Keratinocyte (primary cell): ENCODE results near the gene CTNNA3. TPM values are rescaled to one million over a fixed set of nuclear protein-coding genes. Genes with fewer than 3 reads are reported as not detected.

ENCODE experiments used
- DNase-seq: peaks from one replicate; pipeline ENCODE4 v3.0.0-alpha.2; 2011; ENCODE audit warnings: low read depth, missing footprints, low spot score
- FAIRE-seq: peaks from 2 replicates; lab custom pipeline; 2011; peaks lifted over from hg19 to GRCh38; lab: Jason Lieb, UNC
- H2AFZ ChIP-seq: 2 replicates; pipeline ENCODE4 v1.6.0; 2012; ENCODE audit warnings: low read length, control low read depth, inconsistent platforms; ENCODE audit not compliant: control insufficient read depth
- H3K27ac ChIP-seq: 2 replicates; pipeline ENCODE4 v1.5.1; 2011; ENCODE audit warnings: low read length; ENCODE audit not compliant: control insufficient read depth, insufficient read depth
- H3K27me3 ChIP-seq: 3 replicates; pipeline ENCODE4 v1.6.0; 2011; ENCODE audit warnings: low read length; ENCODE audit not compliant: control insufficient read depth, insufficient read depth; ENCODE audit errors: extremely low read depth
- H3K36me3 ChIP-seq, 2 experiments: 2 replicates in 1 of 2; 3 replicates in 1 of 2; pipeline ENCODE4 v1.5.1; 2011; ENCODE audit warnings: low read length in 2 of 2, mild to moderate bottlenecking in 1 of 2; ENCODE audit not compliant: control insufficient read depth in 2 of 2, insufficient read depth in 2 of 2; ENCODE audit errors: extremely low read depth in 1 of 2
- H3K4me1 ChIP-seq: 3 replicates; pipeline ENCODE4 v1.5.1; 2011; ENCODE audit warnings: low read length; ENCODE audit not compliant: control insufficient read depth, insufficient read depth; ENCODE audit errors: extremely low read depth
- H3K4me2 ChIP-seq: 3 replicates; pipeline ENCODE4 v1.6.0; 2011; ENCODE audit warnings: low read depth, low read length; ENCODE audit not compliant: control insufficient read depth, insufficient read depth; ENCODE audit errors: extremely low read depth
- H3K4me3 ChIP-seq, 3 experiments: fragments of 200-600 bp in 1 of 3; sonication (generic) in 1 of 3; 2 replicates in 2 of 3; 3 replicates in 1 of 3; pipeline ENCODE4 v1.5.1; 2011 to 2016; ENCODE audit warnings: low read length in 3 of 3, mild to moderate bottlenecking in 3 of 3, control low read depth in 2 of 3, inconsistent platforms in 1 of 3, low read depth in 1 of 3, mixed read lengths in 1 of 3, mixed run types in 1 of 3, moderate library complexity in 1 of 3; ENCODE audit not compliant: control insufficient read depth in 2 of 3, insufficient read depth in 2 of 3; ENCODE audit errors: extremely low read depth in 1 of 3
- H3K79me2 ChIP-seq: 2 replicates; pipeline ENCODE4 v1.6.0; 2012; ENCODE audit warnings: low read length; ENCODE audit not compliant: control insufficient read depth, insufficient read depth
- H3K9ac ChIP-seq: 3 replicates; pipeline ENCODE4 v1.6.0; 2011; ENCODE audit warnings: low read length; ENCODE audit not compliant: control insufficient read depth, insufficient read depth; ENCODE audit errors: extremely low read depth
- H3K9me1 ChIP-seq: 3 replicates; pipeline ENCODE4 v1.6.0; 2011; ENCODE audit warnings: low read length; ENCODE audit not compliant: control insufficient read depth, insufficient read depth; ENCODE audit errors: extremely low read depth
- H3K9me3 ChIP-seq: 2 replicates; pipeline ENCODE4 v1.5.1; 2012; ENCODE audit warnings: low read depth, low read length; ENCODE audit not compliant: control insufficient read depth
- H4K20me1 ChIP-seq: 3 replicates; pipeline ENCODE4 v1.6.0; 2011; ENCODE audit warnings: low read length; ENCODE audit not compliant: control insufficient read depth, insufficient read depth; ENCODE audit errors: extremely low read depth
- EZH2 ChIP-seq: IDR thresholded peaks from one replicate; pipeline ENCODE4 v1.6.1; 2012; ENCODE audit warnings: inconsistent platforms, mild to moderate bottlenecking, low read length, moderate library complexity
- dilution Hi-C: fragments of 300-500 bp; cut with MboI; formaldehyde crosslinking; loops from one replicate; pipeline ENCODE4 v1.7.0; 2020; ENCODE audit warnings: low sequenced_read_pairs; ENCODE audit not compliant: extremely low pct_ligation_motif_present
- polyA plus RNA-seq, 5 experiments: library from polyadenylated mRNA; depleted of rRNA in 3 of 5; stranded (reverse) in 3 of 5; stranded (forward) in 1 of 5; unstranded in 1 of 5; fragments of >200 nt; gene quantifications; 1 replicate in 1 of 5; 2 replicates in 3 of 5; 3 replicates in 1 of 5; pipeline versions ENCODE4 v1.2.1 to v1.2.3, GENCODE V29; 2011 to 2012; ENCODE audit warnings: missing spikeins in 2 of 5, low read depth in 1 of 5, low replicate concordance in 1 of 5
- TF ChIP-seq, protein P1 (sequence below), 3 experiments: IDR thresholded peaks in 1 of 3; conservative IDR thresholded peaks in 1 of 3; optimal IDR thresholded peaks in 1 of 3; 2 replicates in 2 of 3; 3 replicates in 1 of 3; pipeline versions ENCODE3 to v1.5.1; 2011; ENCODE audit warnings: low read length in 3 of 3, mild to moderate bottlenecking in 3 of 3, moderate library complexity in 2 of 3, control low read depth in 1 of 3, inconsistent platforms in 1 of 3; ENCODE audit not compliant: insufficient read depth in 2 of 3; ENCODE audit errors: extremely low read depth in 1 of 3

The CTNNA3 gene
- polyA plus RNA-seq, 1 donor (not counting 4 experiments of a cell fraction or from before 2014, with no cell fraction given) = 0.01 TPM

- no peak for TF ChIP-seq EZH2
- TF ChIP-seq, protein P1, sequence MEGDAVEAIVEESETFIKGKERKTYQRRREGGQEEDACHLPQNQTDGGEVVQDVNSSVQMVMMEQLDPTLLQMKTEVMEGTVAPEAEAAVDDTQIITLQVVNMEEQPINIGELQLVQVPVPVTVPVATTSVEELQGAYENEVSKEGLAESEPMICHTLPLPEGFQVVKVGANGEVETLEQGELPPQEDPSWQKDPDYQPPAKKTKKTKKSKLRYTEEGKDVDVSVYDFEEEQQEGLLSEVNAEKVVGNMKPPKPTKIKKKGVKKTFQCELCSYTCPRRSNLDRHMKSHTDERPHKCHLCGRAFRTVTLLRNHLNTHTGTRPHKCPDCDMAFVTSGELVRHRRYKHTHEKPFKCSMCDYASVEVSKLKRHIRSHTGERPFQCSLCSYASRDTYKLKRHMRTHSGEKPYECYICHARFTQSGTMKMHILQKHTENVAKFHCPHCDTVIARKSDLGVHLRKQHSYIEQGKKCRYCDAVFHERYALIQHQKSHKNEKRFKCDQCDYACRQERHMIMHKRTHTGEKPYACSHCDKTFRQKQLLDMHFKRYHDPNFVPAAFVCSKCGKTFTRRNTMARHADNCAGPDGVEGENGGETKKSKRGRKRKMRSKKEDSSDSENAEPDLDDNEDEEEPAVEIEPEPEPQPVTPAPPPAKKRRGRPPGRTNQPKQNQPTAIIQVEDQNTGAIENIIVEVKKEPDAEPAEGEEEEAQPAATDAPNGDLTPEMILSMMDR (optimal IDR thresholded peaks at IDR 0.05 in 1 of 3, IDR thresholded peaks at IDR 0.05 in 1 of 3, conservative IDR thresholded peaks at IDR 0.05 in 1 of 3; ENCODE audit: extremely low read depth in 1 of 3, insufficient read depth in 2 of 3, low read length in 3 of 3) = no peak
- Histone ChIP-seq H2AFZ (no peak overlapping the region), H3K9me3 (no peaks in the 10 kb centered on the region), H3K27me3 (no peaks in the 10 kb centered on the region), H3K9ac (no peak overlapping the region), H4K20me1 (no peaks in the 10 kb centered on the region), H3K79me2 (no peaks in the 10 kb centered on the region), H3K4me3 (no peak overlapping the region), H3K4me1 (no peaks in the 10 kb centered on the region), H3K4me2 (no peak overlapping the region), H3K27ac (no peak overlapping the region), H3K9me1 (no peaks in the 10 kb centered on the region), H3K36me3 (no peaks in the 10 kb centered on the region)
- no peak for DNase-seq
- FAIRE-seq = no peak
- dilution Hi-C loops = no loop called here
These were observed 1229.4 kb downstream of the CTNNA3 start for GRCh38 chr10:66466622-66467021.

DNA sequence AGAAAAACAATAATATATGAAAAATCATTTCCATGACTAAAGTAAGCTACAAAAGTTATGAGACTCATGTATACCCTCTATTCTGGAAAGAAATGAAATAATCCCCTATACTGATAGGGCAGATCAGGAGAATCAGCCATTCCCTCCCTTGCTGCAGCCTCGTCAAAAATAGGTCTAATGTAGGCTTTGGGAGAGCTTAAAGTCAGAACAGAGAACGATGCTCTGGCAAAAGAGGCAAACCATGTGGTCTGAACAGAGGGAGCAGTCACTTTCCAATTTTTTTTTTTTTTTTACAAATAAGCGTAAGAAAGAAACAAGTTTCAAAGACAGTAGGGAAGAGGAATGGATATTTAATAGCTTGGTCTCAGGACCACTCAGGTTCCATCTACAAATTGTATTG lies 1232.4 kb downstream of the CTNNA3 start:
- H2AFZ ChIP-seq = no peak overlapping the region
- no peak overlapping the region for H3K4me3 ChIP-seq
- no peaks in the 10 kb centered on the region for H4K20me1 ChIP-seq
- no peaks in the 10 kb centered on the region for H3K4me1 ChIP-seq
- no peaks in the 10 kb centered on the region for H3K9me1 ChIP-seq
- H3K36me3 ChIP-seq = no peaks in the 10 kb centered on the region
- no peak overlapping the region for H3K27ac ChIP-seq
- H3K27me3 ChIP-seq = no peaks in the 10 kb centered on the region
- dilution Hi-C loops = no loop called here
- H3K4me2 ChIP-seq = no peak overlapping the region
- FAIRE-seq (no peak), DNase-seq (no peak)
- no peaks in the 10 kb centered on the region for H3K9me3 ChIP-seq
- TF ChIP-seq, protein P1 (optimal IDR thresholded peaks at IDR 0.05 in 1 of 3, IDR thresholded peaks at IDR 0.05 in 1 of 3, conservative IDR thresholded peaks at IDR 0.05 in 1 of 3; ENCODE audit: extremely low read depth in 1 of 3, insufficient read depth in 2 of 3, low read length in 3 of 3) = no peak
- no peak for TF ChIP-seq EZH2
- no peaks in the 10 kb centered on the region for H3K79me2 ChIP-seq
- H3K9ac ChIP-seq = no peak overlapping the region
